Left forelimb (tissue), 1 donor: ENCODE data around the gene NR5A1.

Experiments
- DNase-seq: peaks from one replicate; pipeline ENCODE4 v3.0.0-alpha.2; 2018; ENCODE audit warnings: low spot score

NR5A1 gene

GRCh38 chr9:124514125-124514524 is 6.9 kb upstream of the NR5A1 start:
- DNase-seq: no peak

GRCh38 chr9:124513376-124513994 is 6.3 kb upstream of the NR5A1 start:
- DNase-seq: no peak

- DNase-seq: no peak
Observed at GRCh38 chr9:124512806-124513204, 5.6 kb upstream of the NR5A1 start.

GRCh38 chr9:124511891-124512805 is 4.9 kb upstream of the NR5A1 start:
- DNase-seq: no peak

- DNase-seq: no peak
Observed at GRCh38 chr9:124511426-124511840, 4.2 kb upstream of the NR5A1 start.

- no peak for DNase-seq
Observed at GRCh38 chr9:124510650-124511425, 3.6 kb upstream of the NR5A1 start.

- no peak for DNase-seq
Observed at GRCh38 chr9:124507880-124508423, 753 bp upstream of the NR5A1 start.

- no peak for DNase-seq
Observed at GRCh38 chr9:124506433-124506832, 766 bp downstream of the NR5A1 start.

- DNase-seq: no peak
Observed at GRCh38 chr9:124505901-124506346, 1.3 kb downstream of the NR5A1 start.

GRCh38 chr9:124505006-124505900 is 1.9 kb downstream of the NR5A1 start:
- no peak for DNase-seq

GRCh38 chr9:124504530-124505005 is 2.6 kb downstream of the NR5A1 start:
- no peak for DNase-seq

- no peak for DNase-seq
Observed at GRCh38 chr9:124503713-124504529, 3.3 kb downstream of the NR5A1 start.

- DNase-seq: no peak
Observed at GRCh38 chr9:124502711-124503702, 4.2 kb downstream of the NR5A1 start.

- DNase-seq: no peak
Observed at GRCh38 chr9:124501771-124502320, 5.4 kb downstream of the NR5A1 start.

- DNase-seq: no peak
Observed at GRCh38 chr9:124500796-124501611, 6.2 kb downstream of the NR5A1 start.

GRCh38 chr9:124500028-124500795 is 7.0 kb downstream of the NR5A1 start:
- no peak for DNase-seq

GRCh38 chr9:124499216-124499615 is 8.0 kb downstream of the NR5A1 start:
- DNase-seq: no peak
